T-helper 1 cell treated with Interleukin-12 subunit alpha and Interleukin-12 subunit beta and Interleukin-4 antibody, amounts not matched to agents 30 μg/mL and 1 μg/mL, for 36 hours (primary cell): ENCODE data around the gene DBNL.
"Not testable (repeated sequence)": the region's sequence is repeated elsewhere in the genome, so short reads cannot be mapped to it uniquely, and the experiment has no call there.

ENCODE experiments used
- H3K27ac Mint-ChIP-seq: one replicate; pipeline ENCODE4 v1.8.0; 2021; ENCODE audit warnings: mild to moderate bottlenecking, mixed read lengths
- H3K27me3 Mint-ChIP-seq: one replicate; pipeline ENCODE4 v1.8.0; 2021; ENCODE audit warnings: low read depth, mixed read lengths
- H3K36me3 Mint-ChIP-seq: one replicate; pipeline ENCODE4 v1.8.0; 2021; ENCODE audit warnings: low read depth, mixed read lengths
- H3K4me1 Mint-ChIP-seq: one replicate; pipeline ENCODE4 v1.8.0; 2021; ENCODE audit warnings: low read depth, mixed read lengths
- H3K4me3 Mint-ChIP-seq: one replicate; pipeline ENCODE4 v1.8.0; 2021; ENCODE audit warnings: mild to moderate bottlenecking, moderate library complexity, mixed read lengths
- H3K9me3 Mint-ChIP-seq: one replicate; pipeline ENCODE4 v1.8.0; 2021; ENCODE audit warnings: mixed read lengths

The DBNL gene

DNA sequence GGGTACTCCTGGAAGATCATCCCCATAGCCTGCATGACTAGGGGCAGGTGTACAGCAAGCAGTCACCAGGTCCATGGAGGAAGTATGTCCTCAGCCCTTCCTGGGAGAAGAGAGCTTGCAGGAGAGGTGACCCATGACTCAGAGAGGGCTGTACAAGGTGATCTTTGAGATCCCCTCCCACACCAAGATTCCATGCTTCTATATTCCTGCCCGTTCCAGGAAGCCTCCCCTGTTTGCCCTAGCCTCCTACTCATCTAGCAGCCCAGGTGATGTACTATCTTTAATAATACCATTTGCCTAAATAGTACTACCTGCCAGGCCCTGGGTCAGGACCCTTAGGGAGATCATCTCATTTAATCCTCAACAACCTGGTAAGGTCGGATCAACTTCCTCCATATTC, 6.6 kb upstream of the DBNL start:
- H3K36me3 Mint-ChIP-seq, H3K9me3 Mint-ChIP-seq, H3K27ac Mint-ChIP-seq, H3K27me3 Mint-ChIP-seq, H3K4me3 Mint-ChIP-seq: not testable (repeated sequence)
- peaks cover 12% of the 10 kb centered on the region for H3K4me1 Mint-ChIP-seq

DNA sequence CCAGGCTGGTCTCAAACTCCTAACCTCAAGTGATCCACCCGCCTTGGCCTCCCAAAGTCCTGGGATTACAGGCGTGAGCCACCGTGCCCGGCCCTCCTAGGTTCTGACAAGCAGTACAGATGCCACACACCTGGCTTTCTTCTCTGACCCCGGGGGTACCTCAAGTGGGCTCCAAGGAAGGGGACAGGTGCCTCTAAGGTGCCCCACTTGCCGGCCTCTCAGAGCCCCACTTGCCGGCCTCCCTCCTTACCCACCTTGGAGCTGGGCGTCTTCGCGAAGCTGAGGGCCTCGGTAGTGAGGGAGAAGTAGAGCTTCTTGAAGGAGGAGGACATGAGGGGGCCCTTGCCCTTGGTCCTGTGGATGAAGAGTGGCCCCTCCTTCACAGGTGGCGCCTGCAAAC, 5.9 kb upstream of the DBNL start:
- H3K27ac Mint-ChIP-seq, H3K36me3 Mint-ChIP-seq: not testable (repeated sequence)

GRCh38 chr7:44038961-44039558, 5.4 kb upstream of the DBNL start:
- Mint-ChIP-seq H3K4me3 (peak overlapping the region; percentile 71), H3K4me1 (peaks cover 15% of the 10 kb centered on the region), H3K27ac (peak overlapping the region; percentile 85)
- not testable (repeated sequence) for H3K9me3 Mint-ChIP-seq, H3K27me3 Mint-ChIP-seq, H3K36me3 Mint-ChIP-seq

More for the DNA sequence above, 5.9 kb upstream of the DBNL start:
- H3K4me1 Mint-ChIP-seq: peaks cover 12% of the 10 kb centered on the region
- H3K4me3 Mint-ChIP-seq, H3K9me3 Mint-ChIP-seq, H3K27me3 Mint-ChIP-seq: not testable (repeated sequence)

GRCh38 chr7:44039800-44040492, 4.6 kb upstream of the DBNL start:
- H3K27me3 Mint-ChIP-seq, H3K9me3 Mint-ChIP-seq, H3K36me3 Mint-ChIP-seq: not testable (repeated sequence)
- Mint-ChIP-seq H3K4me1 (peaks cover 16% of the 10 kb centered on the region), H3K4me3 (peak overlapping the region; percentile 59), H3K27ac (peak overlapping the region; percentile 52)

- H3K27me3 Mint-ChIP-seq, H3K9me3 Mint-ChIP-seq, H3K36me3 Mint-ChIP-seq: not testable (repeated sequence)
- H3K27ac Mint-ChIP-seq: peak overlapping the region; percentile 52
- peaks cover 20% of the 10 kb centered on the region for H3K4me1 Mint-ChIP-seq
- H3K4me3 Mint-ChIP-seq: peak overlapping the region; percentile 74
Measured at GRCh38 chr7:44040493-44040891, 4.0 kb upstream of the DBNL start.

DNA sequence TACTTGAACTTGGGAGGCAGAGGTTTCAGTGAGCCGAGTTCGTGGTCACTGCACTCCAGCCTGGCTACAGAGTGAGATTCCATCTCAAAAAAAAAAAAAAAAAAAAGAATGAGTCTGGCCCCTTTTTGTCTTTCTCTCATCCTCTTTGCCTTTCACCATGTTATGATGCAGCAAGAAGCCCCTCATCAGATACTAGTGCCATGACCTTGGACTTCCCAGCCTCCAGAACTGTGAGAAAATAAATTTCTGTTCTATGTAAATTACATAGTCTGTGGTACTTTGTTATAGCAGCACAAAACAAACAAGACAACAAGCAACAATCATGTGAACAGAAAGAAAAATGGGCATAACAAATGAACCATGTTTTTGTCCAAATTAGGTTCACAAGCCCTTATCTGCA, 2.3 kb upstream of the DBNL start:
- Mint-ChIP-seq H3K4me1 (peaks cover 37% of the 10 kb centered on the region), H3K4me3 (no peak overlapping the region), H3K9me3 (no peaks in the 10 kb centered on the region), H3K36me3 (peaks cover 12% of the 10 kb centered on the region), H3K27me3 (no peaks in the 10 kb centered on the region), H3K27ac (peak overlapping the region; percentile 20)

- H3K4me1 Mint-ChIP-seq: peaks cover 46% of the 10 kb centered on the region
Measured at GRCh38 chr7:44043902-44044301, 600 bp upstream of the DBNL start.

DNA sequence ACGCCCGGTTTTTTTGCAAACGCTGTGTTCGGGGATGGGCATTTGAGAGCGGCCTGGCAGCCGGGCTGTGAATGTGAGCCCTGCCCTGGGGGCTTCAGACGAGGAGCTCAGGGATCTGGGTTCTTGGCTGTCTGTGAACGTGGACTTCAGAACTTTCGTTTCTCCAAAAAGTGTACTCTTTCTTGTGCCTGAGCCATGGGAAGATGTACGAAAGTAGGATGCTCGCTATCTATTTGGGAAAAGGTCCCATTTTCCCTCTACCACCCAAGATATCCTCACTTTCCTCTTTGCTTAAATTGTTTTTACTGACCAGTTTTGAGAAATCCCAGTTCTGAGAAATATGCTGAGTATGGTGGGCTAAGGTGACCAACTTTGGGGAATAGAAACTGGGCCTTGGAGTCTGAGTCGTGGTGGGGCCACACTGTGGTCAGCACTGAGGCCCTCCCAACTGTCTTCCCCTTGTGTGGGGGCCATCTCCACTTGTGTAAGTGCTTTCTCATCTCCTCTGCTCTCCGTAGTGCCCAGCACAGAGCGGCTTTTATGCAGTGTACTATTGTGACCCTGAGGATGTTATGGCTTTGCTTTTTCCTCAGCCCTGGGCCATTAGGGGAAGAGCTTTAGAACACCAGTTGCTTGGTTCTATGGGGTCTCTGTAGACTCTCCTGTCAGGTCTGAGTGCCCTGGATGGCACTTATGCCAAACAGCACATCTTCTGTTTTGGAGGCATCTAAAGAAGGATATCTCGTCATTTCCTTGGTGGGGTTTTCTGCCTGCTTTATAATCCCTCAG, 918 bp downstream of the DBNL start:
- Mint-ChIP-seq H3K9me3 (no peaks in the 10 kb centered on the region), H3K36me3 (peaks cover 20% of the 10 kb centered on the region), H3K27me3 (no peaks in the 10 kb centered on the region), H3K4me1 (peaks cover 52% of the 10 kb centered on the region), H3K27ac (peak overlapping the region; percentile 92), H3K4me3 (peak overlapping the region; percentile 90)

More at GRCh38 chr7:44043902-44044301, 600 bp upstream of the DBNL start:
- Mint-ChIP-seq H3K4me3 (peak overlapping the region; percentile 90), H3K27ac (peak overlapping the region; percentile 94), H3K9me3 (no peaks in the 10 kb centered on the region), H3K36me3 (peaks cover 18% of the 10 kb centered on the region), H3K27me3 (no peaks in the 10 kb centered on the region)

DNA sequence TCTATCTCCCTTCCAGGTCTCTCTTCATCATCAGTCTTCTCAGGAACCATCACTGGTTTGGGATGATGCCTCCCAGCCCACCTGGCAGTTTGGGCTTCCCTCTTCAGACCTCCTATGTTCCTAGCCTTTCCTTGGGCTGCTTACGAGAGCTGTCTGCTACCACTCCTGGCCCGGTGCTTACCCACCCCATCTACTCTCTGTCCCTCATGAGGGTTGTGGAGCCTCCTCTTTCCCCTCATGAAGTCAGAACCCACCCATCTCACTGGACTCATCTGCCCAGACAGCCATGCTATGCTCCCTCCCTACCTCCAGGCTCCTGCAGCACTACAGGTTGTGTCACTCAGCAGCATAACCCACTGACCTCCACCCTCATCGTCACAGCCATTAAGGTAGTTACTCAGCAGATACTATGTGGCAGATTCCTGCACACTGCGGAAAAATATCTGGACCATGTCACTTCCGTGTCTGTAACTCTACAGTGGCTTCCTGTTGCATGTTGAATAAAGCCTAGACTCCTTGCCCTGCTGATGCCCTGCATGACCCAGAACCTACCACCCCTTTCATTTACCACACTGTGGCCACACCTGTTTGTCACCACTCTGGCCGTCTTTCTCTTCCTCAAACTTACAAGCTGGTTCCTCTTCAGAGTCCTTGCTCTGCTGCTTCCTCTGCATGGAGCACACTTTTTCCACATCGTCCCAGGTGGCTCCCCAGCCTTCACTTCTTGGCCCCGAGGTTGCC, 2.0 kb downstream of the DBNL start:
- peak overlapping the region; percentile 90 for H3K4me3 Mint-ChIP-seq
- peak overlapping the region; percentile 92 for H3K27ac Mint-ChIP-seq
- no peaks in the 10 kb centered on the region for H3K27me3 Mint-ChIP-seq
- H3K36me3 Mint-ChIP-seq: peaks cover 25% of the 10 kb centered on the region
- H3K4me1 Mint-ChIP-seq: peaks cover 60% of the 10 kb centered on the region
- no peaks in the 10 kb centered on the region for H3K9me3 Mint-ChIP-seq

GRCh38 chr7:44048031-44048795, 3.7 kb downstream of the DBNL start:
- Mint-ChIP-seq H3K9me3 (no peaks in the 10 kb centered on the region), H3K4me3 (peak overlapping the region; percentile 22), H3K27me3 (no peaks in the 10 kb centered on the region), H3K27ac (no peak overlapping the region), H3K4me1 (peaks cover 61% of the 10 kb centered on the region), H3K36me3 (peaks cover 30% of the 10 kb centered on the region)

- Mint-ChIP-seq H3K27ac (peak overlapping the region; percentile 45), H3K36me3 (peaks cover 34% of the 10 kb centered on the region), H3K9me3 (no peaks in the 10 kb centered on the region), H3K27me3 (no peaks in the 10 kb centered on the region), H3K4me1 (peaks cover 58% of the 10 kb centered on the region), H3K4me3 (no peak overlapping the region)
Measured at GRCh38 chr7:44050121-44050914, 5.8 kb downstream of the DBNL start.

- H3K9me3 Mint-ChIP-seq: no peaks in the 10 kb centered on the region
- H3K27ac Mint-ChIP-seq: peak overlapping the region; percentile 45
- H3K4me3 Mint-ChIP-seq: no peak overlapping the region
- no peaks in the 10 kb centered on the region for H3K27me3 Mint-ChIP-seq
- peaks cover 54% of the 10 kb centered on the region for H3K4me1 Mint-ChIP-seq
- H3K36me3 Mint-ChIP-seq: peaks cover 37% of the 10 kb centered on the region
Measured at GRCh38 chr7:44050915-44051560, 6.5 kb downstream of the DBNL start.

GRCh38 chr7:44051611-44052220, 7.2 kb downstream of the DBNL start:
- no peak overlapping the region for H3K27ac Mint-ChIP-seq
- H3K4me3 Mint-ChIP-seq: no peak overlapping the region
- H3K9me3 Mint-ChIP-seq: no peaks in the 10 kb centered on the region
- peaks cover 47% of the 10 kb centered on the region for H3K4me1 Mint-ChIP-seq
- peaks cover 32% of the 10 kb centered on the region for H3K36me3 Mint-ChIP-seq
- no peaks in the 10 kb centered on the region for H3K27me3 Mint-ChIP-seq
